Measurements from ENCODE around the gene BLACAT1. TPM values are rescaled to one million over a fixed set of nuclear protein-coding genes. Genes with fewer than 3 reads are reported as not detected.

Gene BLACAT1
- total and polyA plus RNA-seq, 2 of the 8 experiments (the other 6 are each of a cell fraction or from before 2014, with no cell fraction given), result 3.5 to 10.5 TPM

- Histone ChIP-seq H3K18ac (ENCODE audit: extremely low read depth, low read length) (no peak overlapping the region), H4K20me1 (replicated peaks in 1 of 2; ENCODE audit: control insufficient read depth in 1 of 2, insufficient read depth in 2 of 2, low read length in 2 of 2) (no peaks in the 10 kb centered on the region), H2BK5ac (ENCODE audit: low read depth, low read length) (no peak overlapping the region), H3K4ac (replicated peaks; ENCODE audit: insufficient read length, low read depth, low read length) (no peak overlapping the region), H3K79me1 (ENCODE audit: low read depth, low read length) (no peaks in the 10 kb centered on the region), H2BK15ac (ENCODE audit: low read length) (peak overlapping the region; percentile 36; the same call in 1 of the 2 replicates), H4K8ac (ENCODE audit: extremely low read depth, insufficient read depth, low read length) (no peak overlapping the region), H2BK12ac (ENCODE audit: low read depth, low read length) (no peak overlapping the region), H3K56ac (replicated peaks; ENCODE audit: insufficient read length, low read depth, low read length) (no peak overlapping the region), H3K14ac (ENCODE audit: insufficient read length) (no peak overlapping the region), H3K23me2 (ENCODE audit: low read depth, low read length) (peaks cover 2% of the 10 kb centered on the region; the same call in 1 of the 2 replicates), H3K9me3 (ENCODE audit: insufficient read depth in 2 of 2, low read depth in 1 of 2, low read length in 1 of 2) (no peaks in the 10 kb centered on the region), H2BK120ac (replicated peaks; ENCODE audit: low read depth, low read length) (no peak overlapping the region), H2AFZ (ENCODE audit: low read length) (no peak overlapping the region), H2BK20ac (ENCODE audit: low read length) (no peak overlapping the region), H3K9ac (replicated peaks in 1 of 4; ENCODE audit: extremely low read depth in 1 of 4, low read depth in 3 of 4, low read length in 3 of 4) (no peak overlapping the region), H3K36me3 (ENCODE audit: control insufficient read depth in 2 of 4, insufficient read depth in 4 of 4, low read length in 3 of 4) (no peaks in the 10 kb centered on the region), H3K27me3 (replicated peaks in 1 of 4; ENCODE audit: control insufficient read depth in 3 of 4, extremely low read depth in 1 of 4, insufficient read depth in 3 of 4, low read length in 3 of 4) (no peaks in the 10 kb centered on the region), H3K79me2 (ENCODE audit: control insufficient read depth in 1 of 2, insufficient read depth in 2 of 2, low read length in 2 of 2) (no peaks in the 10 kb centered on the region), H4K91ac (replicated peaks; ENCODE audit: insufficient read length, low read length) (no peak overlapping the region), H3K4me3 (ENCODE audit: extremely low read depth in 1 of 4, insufficient read depth in 2 of 4, low read depth in 3 of 4, low read length in 4 of 4) (no peak overlapping the region), H4K5ac (ENCODE audit: insufficient read length, low read depth, low read length) (no peak overlapping the region), H3K23ac (ENCODE audit: insufficient read length) (no peak overlapping the region), H3K4me1 (replicated peaks in 1 of 4; ENCODE audit: control insufficient read depth in 3 of 4, insufficient read depth in 4 of 4, low read length in 3 of 4) (peaks cover 5 to 27% (median 16%) of the 10 kb centered on the region in 4 experiments), H3K4me2 (ENCODE audit: insufficient read depth in 1 of 2, low read depth in 2 of 2, low read length in 2 of 2) (no peak overlapping the region), H2AK5ac (ENCODE audit: low read depth, low read length) (peak overlapping the region; percentile 98; the same call in 1 of the 2 replicates), H3K27ac (ENCODE audit: low read depth, low read length) (no peak overlapping the region)
- CTCF ChIA-PET (ENCODE audit: partially characterized antibody), result interaction anchor here (0.7 to 47.3 kb wide), 11 partner anchors 0 to 165 kb away, joined by 3 to 1626 read pairs (median 4); partner anchors contain the start of genes BLACAT1 and CDK18
- POLR2A ChIA-PET (ENCODE audit: partially characterized antibody), result no interaction called here
- TF ChIP-seq CHD1 (IDR thresholded peaks at IDR 0.05; ENCODE audit: low read depth, low read length) (no peak), MAX (IDR thresholded peaks at IDR 0.05) (no peak), RNF2 (IDR thresholded peaks at IDR 0.05; ENCODE audit: borderline replicate concordance, low read depth, low read length, missing control alignments, poor library complexity, severe bottlenecking) (no peak), RXRA (IDR thresholded peaks at IDR 0.05; ENCODE audit: insufficient read depth, low read depth, low read length) (no peak), GABPA (IDR thresholded peaks at IDR 0.05; ENCODE audit: borderline replicate concordance, insufficient read depth, low read length) (no peak), ZNF274 (IDR thresholded peaks at IDR 0.05; ENCODE audit: borderline replicate concordance, extremely low read depth, low read length) (no peak), RAD21 (IDR thresholded peaks at IDR 0.05 in 1 of 2, conservative IDR thresholded peaks at IDR 0.05 in 1 of 2; ENCODE audit: low read depth in 2 of 2, low read length in 2 of 2) (no peak), ASH2L (IDR thresholded peaks at IDR 0.05; ENCODE audit: low read length) (no peak)
- FAIRE-seq, result no peak
- 55% methylated on average over 3 of the region's 3 CpGs; no CpG with 5 or more reads in 1 of the 2 experiments for WGBS, 2 experiments (ENCODE audit: extremely low coverage in 1 of 2, insufficient coverage in 1 of 2, insufficient read length in 1 of 2, insufficient replicate concordance in 2 of 2, low coverage in 1 of 2, low lambda C conversion rate in 2 of 2, missing lambda C conversion rate in 1 of 2)
- no peak for DNase-seq (ENCODE audit: low read depth in 1 of 2, low spot score in 2 of 2)
Observed at GRCh38 chr1:205499789-205500188, 43.9 kb upstream of the BLACAT1 start.
